ENCODE measurements around the gene ADH1B. TPM values are rescaled to one million over a fixed set of nuclear protein-coding genes. Genes with fewer than 3 reads are reported as not detected.
A peak's percentile ranks its signal among the peaks of the same experiment; 100 is the strongest.

The ADH1B gene
- total RNA-seq, 1 donor from 2014 or later, result 2.1 TPM

DNA sequence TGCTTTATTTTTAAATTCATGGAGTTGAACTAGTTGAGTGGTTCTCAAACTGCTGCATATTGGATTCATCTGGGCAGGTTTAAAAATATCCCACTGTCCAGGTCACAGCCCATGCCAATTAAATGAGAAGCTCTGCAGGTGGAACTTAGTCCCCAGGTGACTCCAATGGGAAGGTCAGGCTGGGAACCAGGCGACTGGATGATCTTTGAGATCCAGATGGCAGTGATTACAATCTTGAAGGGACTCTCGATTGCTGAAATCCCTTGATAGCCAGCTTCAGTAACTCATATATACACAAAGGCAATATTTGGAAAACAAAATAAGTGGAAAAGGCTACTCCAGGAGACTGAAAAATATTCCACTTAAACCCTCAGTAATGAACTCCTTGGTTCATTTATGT is 38.5 kb downstream of the ADH1B start:
- FAIRE-seq (no peak), DNase-seq (ENCODE audit: low read depth) (no peak)
- H3K4me3 ChIP-seq (ENCODE audit: low read depth, low read length), result no peak overlapping the region
- H3K36me3 ChIP-seq (ENCODE audit: control insufficient read depth, insufficient read depth, low read length), result no peaks in the 10 kb centered on the region
- H3K27me3 ChIP-seq (ENCODE audit: control insufficient read depth, insufficient read depth, low read length), result no peaks in the 10 kb centered on the region
- TF ChIP-seq, protein P1, sequence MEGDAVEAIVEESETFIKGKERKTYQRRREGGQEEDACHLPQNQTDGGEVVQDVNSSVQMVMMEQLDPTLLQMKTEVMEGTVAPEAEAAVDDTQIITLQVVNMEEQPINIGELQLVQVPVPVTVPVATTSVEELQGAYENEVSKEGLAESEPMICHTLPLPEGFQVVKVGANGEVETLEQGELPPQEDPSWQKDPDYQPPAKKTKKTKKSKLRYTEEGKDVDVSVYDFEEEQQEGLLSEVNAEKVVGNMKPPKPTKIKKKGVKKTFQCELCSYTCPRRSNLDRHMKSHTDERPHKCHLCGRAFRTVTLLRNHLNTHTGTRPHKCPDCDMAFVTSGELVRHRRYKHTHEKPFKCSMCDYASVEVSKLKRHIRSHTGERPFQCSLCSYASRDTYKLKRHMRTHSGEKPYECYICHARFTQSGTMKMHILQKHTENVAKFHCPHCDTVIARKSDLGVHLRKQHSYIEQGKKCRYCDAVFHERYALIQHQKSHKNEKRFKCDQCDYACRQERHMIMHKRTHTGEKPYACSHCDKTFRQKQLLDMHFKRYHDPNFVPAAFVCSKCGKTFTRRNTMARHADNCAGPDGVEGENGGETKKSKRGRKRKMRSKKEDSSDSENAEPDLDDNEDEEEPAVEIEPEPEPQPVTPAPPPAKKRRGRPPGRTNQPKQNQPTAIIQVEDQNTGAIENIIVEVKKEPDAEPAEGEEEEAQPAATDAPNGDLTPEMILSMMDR (IDR thresholded peaks at IDR 0.05; ENCODE audit: insufficient read depth, low read length, severe bottlenecking), result no peak

DNA sequence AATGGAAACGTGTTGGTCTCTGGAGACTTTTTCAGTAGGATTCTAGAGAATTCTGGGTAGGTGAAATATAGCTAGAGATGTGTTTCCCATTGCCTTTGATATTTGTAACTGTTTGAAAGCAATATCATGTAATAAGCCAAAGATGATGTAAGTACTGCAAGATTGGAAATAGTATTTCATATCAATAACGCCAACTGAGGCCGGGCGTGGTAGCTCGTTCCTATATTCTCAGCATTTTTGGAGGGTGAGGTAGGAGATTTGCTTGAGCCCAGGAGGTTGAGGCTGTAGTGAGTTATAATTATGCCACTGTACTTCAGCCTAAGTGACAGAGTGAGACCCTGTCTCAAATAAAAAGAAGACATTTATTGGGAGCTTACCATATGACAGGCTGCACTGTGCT is 39.9 kb downstream of the ADH1B start:
- peak; percentile 52 for FAIRE-seq
- no peak for DNase-seq (ENCODE audit: low read depth)
- no peak overlapping the region for H3K4me3 ChIP-seq (ENCODE audit: low read depth, low read length)
- TF ChIP-seq, protein P1 (IDR thresholded peaks at IDR 0.05; ENCODE audit: insufficient read depth, low read length, severe bottlenecking), result no peak
- no peaks in the 10 kb centered on the region for H3K27me3 ChIP-seq (ENCODE audit: control insufficient read depth, insufficient read depth, low read length)
- no peaks in the 10 kb centered on the region for H3K36me3 ChIP-seq (ENCODE audit: control insufficient read depth, insufficient read depth, low read length)

DNA sequence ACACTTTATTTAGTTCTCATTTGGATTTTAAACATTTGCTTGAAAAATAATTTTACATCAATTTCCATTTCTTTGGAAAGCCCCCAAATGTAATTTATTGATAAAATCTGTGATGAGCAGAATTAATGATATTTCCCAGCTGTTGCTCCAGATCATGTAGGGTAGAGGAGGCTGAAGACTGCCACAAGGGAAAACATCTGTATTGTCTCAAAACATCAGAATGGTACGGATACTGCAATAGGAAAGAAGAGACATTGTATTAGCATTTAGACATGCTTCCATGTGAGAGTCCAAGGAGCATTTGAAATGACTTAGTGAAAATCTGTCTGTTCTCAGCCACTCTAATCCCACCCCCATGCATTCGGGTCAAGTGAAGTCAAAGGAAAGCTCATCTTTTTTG is 44.8 kb downstream of the ADH1B start:
- FAIRE-seq (no peak), DNase-seq (ENCODE audit: low read depth) (no peak)
- TF ChIP-seq, protein P1 (IDR thresholded peaks at IDR 0.05; ENCODE audit: insufficient read depth, low read length, severe bottlenecking), result no peak
- no peaks in the 10 kb centered on the region for H3K27me3 ChIP-seq (ENCODE audit: control insufficient read depth, insufficient read depth, low read length)
- H3K4me3 ChIP-seq (ENCODE audit: low read depth, low read length), result no peak overlapping the region
- no peaks in the 10 kb centered on the region for H3K36me3 ChIP-seq (ENCODE audit: control insufficient read depth, insufficient read depth, low read length)

DNA sequence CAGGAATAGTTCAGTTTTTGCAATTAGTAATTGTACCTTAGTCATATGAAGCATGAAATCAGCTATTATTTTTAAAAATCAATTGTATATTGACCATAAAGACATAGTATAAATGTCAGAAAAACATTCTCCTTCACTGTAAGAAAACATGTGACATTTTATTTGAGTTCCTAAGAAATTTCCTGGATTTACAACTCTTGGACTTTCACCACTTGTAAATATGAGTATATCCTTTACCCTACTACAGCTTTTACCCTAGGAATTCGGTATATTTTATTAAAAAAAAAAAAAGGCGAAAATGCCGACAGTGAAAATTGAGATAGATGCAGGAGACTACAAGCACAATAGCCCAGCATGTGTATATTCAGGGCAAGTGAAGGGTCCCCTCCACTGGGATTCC is 45.3 kb downstream of the ADH1B start:
- H3K4me3 ChIP-seq (ENCODE audit: low read depth, low read length), result no peak overlapping the region
- no peak for FAIRE-seq
- no peak for DNase-seq (ENCODE audit: low read depth)
- no peaks in the 10 kb centered on the region for H3K36me3 ChIP-seq (ENCODE audit: control insufficient read depth, insufficient read depth, low read length)
- TF ChIP-seq, protein P1 (IDR thresholded peaks at IDR 0.05; ENCODE audit: insufficient read depth, low read length, severe bottlenecking), result no peak
- no peaks in the 10 kb centered on the region for H3K27me3 ChIP-seq (ENCODE audit: control insufficient read depth, insufficient read depth, low read length)

DNA sequence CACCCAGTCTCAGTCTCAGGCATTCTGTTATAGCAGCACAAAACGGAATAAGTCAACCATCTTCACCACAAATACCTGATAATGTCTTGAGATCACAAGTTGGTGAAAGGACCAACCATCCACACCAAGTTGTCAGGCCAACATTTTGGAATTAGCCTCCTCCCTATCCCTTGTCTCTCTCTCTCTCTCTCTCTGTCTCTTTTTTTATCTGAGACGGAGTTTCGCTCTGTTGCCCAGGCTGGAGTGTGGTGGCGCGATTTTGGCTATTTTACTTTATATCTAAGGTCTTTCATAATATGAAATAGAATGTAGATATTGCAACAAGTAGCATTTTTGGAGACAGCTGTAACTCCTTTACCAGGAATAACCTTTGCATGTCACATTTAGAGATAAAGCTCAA is 46.2 kb downstream of the ADH1B start:
- DNase-seq (ENCODE audit: low read depth) (no peak), FAIRE-seq (no peak)
- Histone ChIP-seq H3K36me3 (ENCODE audit: control insufficient read depth, insufficient read depth, low read length) (no peaks in the 10 kb centered on the region), H3K4me3 (ENCODE audit: low read depth, low read length) (no peak overlapping the region), H3K27me3 (ENCODE audit: control insufficient read depth, insufficient read depth, low read length) (no peaks in the 10 kb centered on the region)
- TF ChIP-seq, protein P1 (IDR thresholded peaks at IDR 0.05; ENCODE audit: insufficient read depth, low read length, severe bottlenecking), result no peak

GRCh38 chr4:99273704-99274103 is 47.5 kb downstream of the ADH1B start:
- TF ChIP-seq, protein P1 (IDR thresholded peaks at IDR 0.05; ENCODE audit: insufficient read depth, low read length, severe bottlenecking), result no peak
- FAIRE-seq (no peak), DNase-seq (ENCODE audit: low read depth) (no peak)
- Histone ChIP-seq H3K4me3 (ENCODE audit: low read depth, low read length) (no peak overlapping the region), H3K27me3 (ENCODE audit: control insufficient read depth, insufficient read depth, low read length) (no peaks in the 10 kb centered on the region), H3K36me3 (ENCODE audit: control insufficient read depth, insufficient read depth, low read length) (no peaks in the 10 kb centered on the region)
